Gastroesophageal sphincter (tissue), 3 donors: ENCODE measurements around the gene SDF2.

Experiments
- EP300 ChIP-seq: sonication (generic); formaldehyde crosslinking; IDR thresholded peaks from one replicate; pipeline ENCODE4 v1.6.1; 2017; ENCODE audit warnings: antibody characterized with exemption, mild to moderate bottlenecking
- POLR2AphosphoS5 ChIP-seq: sonication (generic); formaldehyde crosslinking; IDR thresholded peaks from one replicate; pipeline ENCODE4 v1.6.1; 2017; ENCODE audit warnings: antibody characterized with exemption
- TF ChIP-seq, protein P1 (sequence below), 4 experiments: fragments of 200-600 bp in 2 of 4; fragments of 450-650 bp in 2 of 4; sonication (generic) in 1 of 4; IDR thresholded peaks; one replicate each; pipeline ENCODE4 v1.5.1; 2017 to 2019; ENCODE audit warnings: antibody characterized with exemption in 4 of 4, mild to moderate bottlenecking in 2 of 4, moderate library complexity in 2 of 4

DNA sequence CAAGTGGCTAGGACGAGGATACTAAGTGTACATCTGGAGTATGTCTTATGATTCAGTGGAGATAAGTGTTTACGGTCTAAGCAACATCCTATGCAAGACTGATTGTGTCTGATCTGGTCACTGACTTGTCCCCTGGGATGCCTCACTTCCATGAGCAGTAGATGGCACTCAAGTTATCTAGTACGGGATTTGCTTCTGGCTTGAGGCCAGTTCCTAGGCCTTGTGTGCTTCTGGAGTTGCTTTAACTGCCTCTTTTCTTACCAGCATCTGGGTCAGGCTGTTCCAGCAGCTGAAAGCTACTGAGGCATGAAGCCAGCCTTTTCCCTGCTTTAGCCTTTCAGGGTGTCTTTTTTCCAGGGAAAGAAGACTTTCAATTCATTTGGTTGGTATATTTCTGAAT lies 23.3 kb upstream of the SDF2 start:
- TF ChIP-seq, protein P1, sequence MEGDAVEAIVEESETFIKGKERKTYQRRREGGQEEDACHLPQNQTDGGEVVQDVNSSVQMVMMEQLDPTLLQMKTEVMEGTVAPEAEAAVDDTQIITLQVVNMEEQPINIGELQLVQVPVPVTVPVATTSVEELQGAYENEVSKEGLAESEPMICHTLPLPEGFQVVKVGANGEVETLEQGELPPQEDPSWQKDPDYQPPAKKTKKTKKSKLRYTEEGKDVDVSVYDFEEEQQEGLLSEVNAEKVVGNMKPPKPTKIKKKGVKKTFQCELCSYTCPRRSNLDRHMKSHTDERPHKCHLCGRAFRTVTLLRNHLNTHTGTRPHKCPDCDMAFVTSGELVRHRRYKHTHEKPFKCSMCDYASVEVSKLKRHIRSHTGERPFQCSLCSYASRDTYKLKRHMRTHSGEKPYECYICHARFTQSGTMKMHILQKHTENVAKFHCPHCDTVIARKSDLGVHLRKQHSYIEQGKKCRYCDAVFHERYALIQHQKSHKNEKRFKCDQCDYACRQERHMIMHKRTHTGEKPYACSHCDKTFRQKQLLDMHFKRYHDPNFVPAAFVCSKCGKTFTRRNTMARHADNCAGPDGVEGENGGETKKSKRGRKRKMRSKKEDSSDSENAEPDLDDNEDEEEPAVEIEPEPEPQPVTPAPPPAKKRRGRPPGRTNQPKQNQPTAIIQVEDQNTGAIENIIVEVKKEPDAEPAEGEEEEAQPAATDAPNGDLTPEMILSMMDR (IDR thresholded peaks at IDR 0.05): no peak
- TF ChIP-seq POLR2AphosphoS5 (no peak), EP300 (no peak)
